DOHH2 (cell line): ENCODE results near the gene CIAO1.

ENCODE experiments used
- EZH2phosphoT487 ChIP-seq: fragments of 200-600 bp; sonication (generic); IDR thresholded peaks from 2 replicates; pipeline ENCODE4 v1.6.1; 2017; ENCODE audit warnings: borderline replicate concordance, mild to moderate bottlenecking, antibody characterized with exemption, low read length, moderate library complexity, mixed read lengths
- TF ChIP-seq, protein P1 (sequence below): fragments of 200-600 bp; sonication (generic); IDR thresholded peaks from one replicate; pipeline ENCODE4 v1.5.1; 2014; ENCODE audit warnings: antibody characterized with exemption, mild to moderate bottlenecking, low read depth, low read length; ENCODE audit not compliant: poor library complexity, severe bottlenecking

- TF ChIP-seq, protein P1, sequence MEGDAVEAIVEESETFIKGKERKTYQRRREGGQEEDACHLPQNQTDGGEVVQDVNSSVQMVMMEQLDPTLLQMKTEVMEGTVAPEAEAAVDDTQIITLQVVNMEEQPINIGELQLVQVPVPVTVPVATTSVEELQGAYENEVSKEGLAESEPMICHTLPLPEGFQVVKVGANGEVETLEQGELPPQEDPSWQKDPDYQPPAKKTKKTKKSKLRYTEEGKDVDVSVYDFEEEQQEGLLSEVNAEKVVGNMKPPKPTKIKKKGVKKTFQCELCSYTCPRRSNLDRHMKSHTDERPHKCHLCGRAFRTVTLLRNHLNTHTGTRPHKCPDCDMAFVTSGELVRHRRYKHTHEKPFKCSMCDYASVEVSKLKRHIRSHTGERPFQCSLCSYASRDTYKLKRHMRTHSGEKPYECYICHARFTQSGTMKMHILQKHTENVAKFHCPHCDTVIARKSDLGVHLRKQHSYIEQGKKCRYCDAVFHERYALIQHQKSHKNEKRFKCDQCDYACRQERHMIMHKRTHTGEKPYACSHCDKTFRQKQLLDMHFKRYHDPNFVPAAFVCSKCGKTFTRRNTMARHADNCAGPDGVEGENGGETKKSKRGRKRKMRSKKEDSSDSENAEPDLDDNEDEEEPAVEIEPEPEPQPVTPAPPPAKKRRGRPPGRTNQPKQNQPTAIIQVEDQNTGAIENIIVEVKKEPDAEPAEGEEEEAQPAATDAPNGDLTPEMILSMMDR: no peak
- no peak for TF ChIP-seq EZH2phosphoT487
These were observed 15.8 kb upstream of the CIAO1 start for GRCh38 chr2:96250188-96250587.
